ENCODE results near the gene COA6.

COA6 gene

GRCh38 chr1:234373064-234373958, at the start of gene COA6:
Gene COA6 (plus strand): TSS chr1:234373456. CDS start chr1:234373467, 11 bp downstream.
- DNase-seq (ENCODE audit: low read depth) = peak; percentile 98

- no peak for DNase-seq (ENCODE audit: low read depth)
Measured at GRCh38 chr1:234324821-234325220, 48.4 kb upstream of the COA6 start.

- DNase-seq (ENCODE audit: low read depth) = no peak
Measured at GRCh38 chr1:234325878-234326496, 47.3 kb upstream of the COA6 start.

- DNase-seq (ENCODE audit: low read depth) = peak; percentile 38
Measured at GRCh38 chr1:234326497-234327366, 46.5 kb upstream of the COA6 start.

GRCh38 chr1:234327577-234328164, 45.6 kb upstream of the COA6 start:
- DNase-seq (ENCODE audit: low read depth) = no peak

GRCh38 chr1:234330843-234331215, 42.4 kb upstream of the COA6 start:
- peak; percentile 10 for DNase-seq (ENCODE audit: low read depth)

- peak; percentile 68 for DNase-seq (ENCODE audit: low read depth)
Measured at GRCh38 chr1:234331507-234331906, 41.7 kb upstream of the COA6 start.

GRCh38 chr1:234336359-234336758, 36.9 kb upstream of the COA6 start:
- DNase-seq (ENCODE audit: low read depth) = no peak

GRCh38 chr1:234337233-234337632, 36.0 kb upstream of the COA6 start:
- no peak for DNase-seq (ENCODE audit: low read depth)

GRCh38 chr1:234340528-234340927, 32.7 kb upstream of the COA6 start:
- no peak for DNase-seq (ENCODE audit: low read depth)

- no peak for DNase-seq (ENCODE audit: low read depth)
Measured at GRCh38 chr1:234342774-234343173, 30.5 kb upstream of the COA6 start.

- DNase-seq (ENCODE audit: low read depth) = no peak
Measured at GRCh38 chr1:234345237-234345636, 28.0 kb upstream of the COA6 start.

GRCh38 chr1:234348964-234349363, 24.3 kb upstream of the COA6 start:
- no peak for DNase-seq (ENCODE audit: low read depth)

GRCh38 chr1:234355782-234356510, 17.3 kb upstream of the COA6 start:
- DNase-seq (ENCODE audit: low read depth) = no peak

GRCh38 chr1:234356615-234357269, 16.5 kb upstream of the COA6 start:
- peak; percentile 11 for DNase-seq (ENCODE audit: low read depth)

GRCh38 chr1:234357831-234358230, 15.4 kb upstream of the COA6 start:
- no peak for DNase-seq (ENCODE audit: low read depth)

GRCh38 chr1:234361102-234361603, 12.1 kb upstream of the COA6 start:
- no peak for DNase-seq (ENCODE audit: low read depth)

GRCh38 chr1:234362558-234362957, 10.7 kb upstream of the COA6 start:
- no peak for DNase-seq (ENCODE audit: low read depth)

GRCh38 chr1:234368320-234369032, 4.8 kb upstream of the COA6 start:
- DNase-seq (ENCODE audit: low read depth) = no peak

GRCh38 chr1:234369033-234369430, 4.2 kb upstream of the COA6 start:
- no peak for DNase-seq (ENCODE audit: low read depth)

Data from iris pigment epithelial cell (primary cell).